K562 (cell line): ENCODE results near the gene PCED1B. TPM values are rescaled to one million over a fixed set of nuclear protein-coding genes. Genes with fewer than 3 reads are reported as not detected.

Experiments used
- ARHGAP35 ChIP-seq: fragments of 450-650 bp; IDR thresholded peaks from 2 replicates; pipeline ENCODE4 v1.6.1; 2018; ENCODE audit not compliant: partially characterized antibody
- ETV1 ChIP-seq: fragments of 450-650 bp; conservative IDR thresholded peaks from 2 replicates; pipeline ENCODE4 v1.6.1; 2016; ENCODE audit warnings: missing genetic modification characterization, control low read depth, low read depth, missing compliant biosample characterization
- GTF2F1 ChIP-seq: IDR thresholded peaks from 2 replicates; pipeline ENCODE4 v1.6.1; 2011; ENCODE audit warnings: low read depth, low read length, improper control_type of control experiment
- HIVEP1 ChIP-seq: fragments of 250-450 bp; sonication (Bioruptor Pico); IDR thresholded peaks from 2 replicates; pipeline ENCODE4 v1.4.0; 2020; ENCODE audit warnings: mild to moderate bottlenecking
- MED1 ChIP-seq: sonication (generic); formaldehyde crosslinking; IDR thresholded peaks from 2 replicates; pipeline ENCODE4 v1.8.1; 2023; ENCODE audit warnings: missing genetic modification reagents, borderline replicate concordance
- NFIC ChIP-seq: fragments of 450-650 bp; IDR thresholded peaks from 2 replicates; pipeline ENCODE4 v1.6.1; 2017; ENCODE audit warnings: mild to moderate bottlenecking, inconsistent platforms
- RAD21 ChIP-seq, 2 experiments: fragments of 250-450 bp in 1 of 2; fragments of 450-650 bp in 1 of 2; sonication (Bioruptor Pico) in 1 of 2; formaldehyde crosslinking in 1 of 2; IDR thresholded peaks in 1 of 2; conservative IDR thresholded peaks in 1 of 2; 2 replicates each; pipeline versions ENCODE4 v1.4.0 to v1.8.0; 2020 to 2022; ENCODE audit warnings: mild to moderate bottlenecking in 2 of 2, moderate library complexity in 1 of 2
- SMARCA5 ChIP-seq: fragments of 450-650 bp; IDR thresholded peaks from 2 replicates; pipeline ENCODE4 v1.6.1; 2016
- ZNF592 ChIP-seq: fragments of 450-650 bp; IDR thresholded peaks from 2 replicates; pipeline ENCODE4 v1.6.1; 2017; ENCODE audit warnings: antibody characterized with exemption, mild to moderate bottlenecking
- ZNF79 ChIP-seq: fragments of 250-450 bp; sonication (Bioruptor Pico); IDR thresholded peaks from 2 replicates; pipeline ENCODE4 v1.4.0; 2020; ENCODE audit warnings: low read depth, mild to moderate bottlenecking, moderate library complexity
- polyA plus RNA-seq, 8 experiments: library from polyadenylated mRNA; depleted of rRNA in 4 of 8; stranded (reverse) in 5 of 8; unstranded in 3 of 8; fragments of >200 nt; fragmentation: Nextera tagmentation in 2 of 8; fragmentation: Illumina TruSeq in 1 of 8; extraction: Ambion mirVana in 2 of 8; extraction: Trizol in 1 of 8; gene quantifications; 2 replicates each; pipeline versions ENCODE4 v1.2.1 to v1.2.3, GENCODE V29; 2011 to 2014; ENCODE audit warnings: inconsistent platforms in 1 of 8, missing spikeins in 1 of 8
- total RNA-seq, 7 experiments: library from RNA; depleted of rRNA in 6 of 7; stranded (reverse); fragments of >200 nt in 6 of 7; fragmentation: Illumina TruSeq in 2 of 7; extraction: Trizol in 2 of 7; gene quantifications; 2 replicates each; pipeline versions ENCODE4 v1.2.1 to v1.2.3, GENCODE V29; 2011 to 2021; ENCODE audit warnings: low replicate concordance in 1 of 7
- TF ChIP-seq, protein P1 (sequence below): sonication (generic); formaldehyde crosslinking; IDR thresholded peaks from 2 replicates; pipeline ENCODE4 v1.8.0; 2023; ENCODE audit warnings: missing genetic modification reagents, mild to moderate bottlenecking, borderline replicate concordance
- TF ChIP-seq, protein P2 (sequence below), 2 experiments: fragments of 450-650 bp; conservative IDR thresholded peaks; 2 replicates each; pipeline ENCODE4 v1.6.1; 2017; ENCODE audit warnings: mild to moderate bottlenecking in 2 of 2, moderate library complexity in 2 of 2

The PCED1B gene
- total and polyA plus RNA-seq, 9 of the 15 experiments (the other 6 are each of a cell fraction or from before 2014, with no cell fraction given) = 1.2 to 9.3 (median 2.5) TPM

GRCh38 chr12:47281667-47282171 lies 202.3 kb downstream of the PCED1B start (continued):
- TF ChIP-seq, protein P1, sequence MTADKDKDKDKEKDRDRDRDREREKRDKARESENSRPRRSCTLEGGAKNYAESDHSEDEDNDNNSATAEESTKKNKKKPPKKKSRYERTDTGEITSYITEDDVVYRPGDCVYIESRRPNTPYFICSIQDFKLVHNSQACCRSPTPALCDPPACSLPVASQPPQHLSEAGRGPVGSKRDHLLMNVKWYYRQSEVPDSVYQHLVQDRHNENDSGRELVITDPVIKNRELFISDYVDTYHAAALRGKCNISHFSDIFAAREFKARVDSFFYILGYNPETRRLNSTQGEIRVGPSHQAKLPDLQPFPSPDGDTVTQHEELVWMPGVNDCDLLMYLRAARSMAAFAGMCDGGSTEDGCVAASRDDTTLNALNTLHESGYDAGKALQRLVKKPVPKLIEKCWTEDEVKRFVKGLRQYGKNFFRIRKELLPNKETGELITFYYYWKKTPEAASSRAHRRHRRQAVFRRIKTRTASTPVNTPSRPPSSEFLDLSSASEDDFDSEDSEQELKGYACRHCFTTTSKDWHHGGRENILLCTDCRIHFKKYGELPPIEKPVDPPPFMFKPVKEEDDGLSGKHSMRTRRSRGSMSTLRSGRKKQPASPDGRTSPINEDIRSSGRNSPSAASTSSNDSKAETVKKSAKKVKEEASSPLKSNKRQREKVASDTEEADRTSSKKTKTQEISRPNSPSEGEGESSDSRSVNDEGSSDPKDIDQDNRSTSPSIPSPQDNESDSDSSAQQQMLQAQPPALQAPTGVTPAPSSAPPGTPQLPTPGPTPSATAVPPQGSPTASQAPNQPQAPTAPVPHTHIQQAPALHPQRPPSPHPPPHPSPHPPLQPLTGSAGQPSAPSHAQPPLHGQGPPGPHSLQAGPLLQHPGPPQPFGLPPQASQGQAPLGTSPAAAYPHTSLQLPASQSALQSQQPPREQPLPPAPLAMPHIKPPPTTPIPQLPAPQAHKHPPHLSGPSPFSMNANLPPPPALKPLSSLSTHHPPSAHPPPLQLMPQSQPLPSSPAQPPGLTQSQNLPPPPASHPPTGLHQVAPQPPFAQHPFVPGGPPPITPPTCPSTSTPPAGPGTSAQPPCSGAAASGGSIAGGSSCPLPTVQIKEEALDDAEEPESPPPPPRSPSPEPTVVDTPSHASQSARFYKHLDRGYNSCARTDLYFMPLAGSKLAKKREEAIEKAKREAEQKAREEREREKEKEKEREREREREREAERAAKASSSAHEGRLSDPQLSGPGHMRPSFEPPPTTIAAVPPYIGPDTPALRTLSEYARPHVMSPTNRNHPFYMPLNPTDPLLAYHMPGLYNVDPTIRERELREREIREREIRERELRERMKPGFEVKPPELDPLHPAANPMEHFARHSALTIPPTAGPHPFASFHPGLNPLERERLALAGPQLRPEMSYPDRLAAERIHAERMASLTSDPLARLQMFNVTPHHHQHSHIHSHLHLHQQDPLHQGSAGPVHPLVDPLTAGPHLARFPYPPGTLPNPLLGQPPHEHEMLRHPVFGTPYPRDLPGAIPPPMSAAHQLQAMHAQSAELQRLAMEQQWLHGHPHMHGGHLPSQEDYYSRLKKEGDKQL (CRISPR knock-in tag) = no peak
- TF ChIP-seq SMARCA5 (no peak), ZNF592 (peak; percentile 81), RAD21 (CRISPR knock-in tag; conservative IDR thresholded peaks at IDR 0.05 in 1 of 2, IDR thresholded peaks at IDR 0.05 in 1 of 2) (0 out of 4 replicates have a peak, but pooled peaks of 1 of the 2 experiments have one; percentile 2), NFIC (no peak), ZNF79 (no peak), GTF2F1 (no peak), ARHGAP35 (no peak), HIVEP1 (no peak), MED1 (CRISPR knock-in tag) (no peak), ETV1 (tag) (no peak)
- TF ChIP-seq, protein P2, sequence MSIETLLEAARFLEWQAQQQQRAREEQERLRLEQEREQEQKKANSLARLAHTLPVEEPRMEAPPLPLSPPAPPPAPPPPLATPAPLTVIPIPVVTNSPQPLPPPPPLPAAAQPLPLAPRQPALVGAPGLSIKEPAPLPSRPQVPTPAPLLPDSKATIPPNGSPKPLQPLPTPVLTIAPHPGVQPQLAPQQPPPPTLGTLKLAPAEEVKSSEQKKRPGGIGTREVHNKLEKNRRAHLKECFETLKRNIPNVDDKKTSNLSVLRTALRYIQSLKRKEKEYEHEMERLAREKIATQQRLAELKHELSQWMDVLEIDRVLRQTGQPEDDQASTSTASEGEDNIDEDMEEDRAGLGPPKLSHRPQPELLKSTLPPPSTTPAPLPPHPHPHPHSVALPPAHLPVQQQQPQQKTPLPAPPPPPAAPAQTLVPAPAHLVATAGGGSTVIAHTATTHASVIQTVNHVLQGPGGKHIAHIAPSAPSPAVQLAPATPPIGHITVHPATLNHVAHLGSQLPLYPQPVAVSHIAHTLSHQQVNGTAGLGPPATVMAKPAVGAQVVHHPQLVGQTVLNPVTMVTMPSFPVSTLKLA (conservative IDR thresholded peaks at IDR 0.05) = peak in 1 of 2 experiments; percentile 21; a peak in 1 of 4 replicates
- TF ChIP-seq, all 486 proteins: peak for 13
